Hepatocyte (in vitro differentiated cells): Measurements from ENCODE around the gene MRPL46. TPM values are rescaled to one million over a fixed set of nuclear protein-coding genes. Genes with fewer than 3 reads are reported as not detected.
"Not testable (repeated sequence)": the region's sequence is repeated elsewhere in the genome, so short reads cannot be mapped to it uniquely, and the experiment has no call there.

Source experiments
- DNase-seq: peaks from one replicate; pipeline ENCODE4 v3.0.0-alpha.2; 2016; ENCODE audit warnings: low spot score
- H2AFZ ChIP-seq: fragments of 200-600 bp; sonication (generic); 2 replicates; pipeline ENCODE4 v1.6.0; 2016; ENCODE audit warnings: antibody characterized with exemption, mild to moderate bottlenecking
- H3K27ac ChIP-seq: fragments of 200-600 bp; sonication (generic); 2 replicates; pipeline ENCODE4 v1.5.1; 2016; ENCODE audit warnings: mild to moderate bottlenecking
- H3K27me3 ChIP-seq: fragments of 200-600 bp; sonication (generic); 2 replicates; pipeline ENCODE4 v1.6.1; 2016
- H3K36me3 ChIP-seq: fragments of 200-600 bp; sonication (generic); replicated peaks from 2 replicates; pipeline ENCODE4 v1.5.1; 2016; ENCODE audit warnings: low read depth; ENCODE audit not compliant: insufficient read depth
- H3K4me1 ChIP-seq: fragments of 200-600 bp; sonication (generic); 2 replicates; pipeline ENCODE4 v1.5.1; 2016; ENCODE audit warnings: mild to moderate bottlenecking, moderate library complexity; ENCODE audit not compliant: insufficient read depth
- H3K4me2 ChIP-seq: fragments of 200-600 bp; sonication (generic); 2 replicates; pipeline ENCODE4 v1.6.0; 2016
- H3K4me3 ChIP-seq: fragments of 200-600 bp; sonication (generic); 2 replicates; pipeline ENCODE4 v1.5.1; 2016; ENCODE audit warnings: mild to moderate bottlenecking
- H3K79me2 ChIP-seq: fragments of 200-600 bp; sonication (generic); 2 replicates; pipeline ENCODE4 v1.6.0; 2017; ENCODE audit warnings: mild to moderate bottlenecking
- H3K9me2 ChIP-seq: fragments of 200-600 bp; sonication (generic); replicated peaks from 2 replicates; pipeline ENCODE4 v1.6.0; 2017; ENCODE audit warnings: mild to moderate bottlenecking; ENCODE audit not compliant: insufficient read depth
- H3K9me3 ChIP-seq: fragments of 200-600 bp; sonication (generic); 2 replicates; pipeline ENCODE4 v1.5.1; 2016; ENCODE audit warnings: low read depth, mild to moderate bottlenecking
- H4K20me1 ChIP-seq: fragments of 200-600 bp; sonication (generic); 2 replicates; pipeline ENCODE4 v1.6.0; 2016; ENCODE audit warnings: mild to moderate bottlenecking; ENCODE audit not compliant: insufficient read depth, poor library complexity, severe bottlenecking
- CTCF ChIP-seq: fragments of 200-600 bp; sonication (generic); IDR thresholded peaks from 2 replicates; pipeline ENCODE4 v1.5.1; 2016; ENCODE audit warnings: antibody characterized with exemption, mild to moderate bottlenecking; ENCODE audit not compliant: poor library complexity
- EZH2 ChIP-seq: fragments of 200-600 bp; sonication (generic); IDR thresholded peaks from 2 replicates; pipeline ENCODE4 v1.6.1; 2016; ENCODE audit warnings: antibody characterized with exemption, mild to moderate bottlenecking, borderline replicate concordance
- EZH2phosphoT487 ChIP-seq: fragments of 200-600 bp; sonication (generic); IDR thresholded peaks from one replicate; pipeline ENCODE4 v1.6.1; 2018; ENCODE audit warnings: antibody characterized with exemption, mild to moderate bottlenecking, low read depth, moderate library complexity; ENCODE audit not compliant: unreplicated experiment, severe bottlenecking
- WGBS: methylation state at CpG from one replicate; pipeline ENCODE4 v1.1.6; 2016; ENCODE audit warnings: low lambda C conversion rate; ENCODE audit errors: missing lambda C conversion rate; 5-methylcytosine and 5-hydroxymethylcytosine counted together
- polyA plus RNA-seq: library from polyadenylated mRNA; unstranded; fragments of >200 nt; fragmentation: Nextera tagmentation; extraction: Ambion mirVana; gene quantifications from 2 replicates; pipeline ENCODE4 v1.2.1, GENCODE V29; 2016
- total RNA-seq: library from RNA; depleted of rRNA; stranded (reverse); fragments of >200 nt; gene quantifications from 2 replicates; pipeline ENCODE4 v1.2.3, GENCODE V29; 2014

MRPL46 gene
- total and polyA plus RNA-seq, 2 experiments from 2014 or later, result 29.0 to 40.9 TPM

DNA sequence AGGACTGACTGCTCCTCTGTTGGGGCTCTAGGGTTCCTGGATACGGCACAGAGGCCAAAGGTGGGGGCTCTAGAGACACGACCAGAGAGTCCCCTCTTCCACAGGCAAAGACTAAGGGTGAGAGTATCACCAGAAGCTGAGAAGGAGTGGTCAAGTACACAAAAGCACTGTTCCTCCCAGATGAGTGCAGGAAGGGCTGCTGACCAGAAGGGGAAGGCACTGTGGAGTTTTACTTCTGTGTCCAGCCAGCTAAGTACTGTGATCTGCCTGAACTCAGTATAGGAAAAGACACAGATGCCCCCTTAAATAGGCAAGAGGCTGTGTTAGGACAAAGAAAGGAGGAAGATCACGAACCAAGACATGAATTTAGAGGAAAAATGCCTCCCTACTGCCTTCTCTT is 12.0 kb upstream of the MRPL46 start:
- no peak overlapping the region for H3K4me2 ChIP-seq
- H2AFZ ChIP-seq, result no peak overlapping the region

GRCh38 chr15:88477904-88478303 is 10.7 kb upstream of the MRPL46 start:
- Histone ChIP-seq H3K9me3 (no peaks in the 10 kb centered on the region), H2AFZ (no peak overlapping the region), H4K20me1 (no peaks in the 10 kb centered on the region), H3K9me2 (no peaks in the 10 kb centered on the region), H3K36me3 (no peaks in the 10 kb centered on the region), H3K27ac (no peak overlapping the region), H3K4me1 (no peaks in the 10 kb centered on the region), H3K4me2 (no peak overlapping the region), H3K27me3 (no peaks in the 10 kb centered on the region), H3K4me3 (no peak overlapping the region), H3K79me2 (no peaks in the 10 kb centered on the region)
- no peak for TF ChIP-seq EZH2phosphoT487
- TF ChIP-seq CTCF, result no peak
- no peak for TF ChIP-seq EZH2
- no peak for DNase-seq
- WGBS, result 96% methylated on average over 5 of the region's 5 CpGs

More for the DNA sequence above, 12.0 kb upstream of the MRPL46 start:
- no peak overlapping the region for H3K27ac ChIP-seq
- H3K79me2 ChIP-seq, result no peaks in the 10 kb centered on the region
- H3K9me2 ChIP-seq, result no peaks in the 10 kb centered on the region
- H3K36me3 ChIP-seq, result no peaks in the 10 kb centered on the region
- no peaks in the 10 kb centered on the region for H3K27me3 ChIP-seq
- no peaks in the 10 kb centered on the region for H3K4me1 ChIP-seq
- WGBS, result 72% methylated on average over 3 of the region's 3 CpGs
- TF ChIP-seq EZH2phosphoT487 (no peak), CTCF (no peak), EZH2 (no peak)
- H3K4me3 ChIP-seq, result no peak overlapping the region
- no peaks in the 10 kb centered on the region for H4K20me1 ChIP-seq
- H3K9me3 ChIP-seq, result no peaks in the 10 kb centered on the region
- no peak for DNase-seq

- H3K4me1 ChIP-seq, result no peaks in the 10 kb centered on the region
- H3K36me3 ChIP-seq, result no peaks in the 10 kb centered on the region
- no peaks in the 10 kb centered on the region for H3K79me2 ChIP-seq
- no peaks in the 10 kb centered on the region for H3K9me3 ChIP-seq
- no peaks in the 10 kb centered on the region for H3K27me3 ChIP-seq
- DNase-seq, result no peak
- H2AFZ ChIP-seq, result no peak overlapping the region
- no peaks in the 10 kb centered on the region for H4K20me1 ChIP-seq
- 90% methylated on average over 7 of the region's 7 CpGs for WGBS
- no peak overlapping the region for H3K4me3 ChIP-seq
- TF ChIP-seq EZH2, result no peak
- no peak for TF ChIP-seq CTCF
- no peak for TF ChIP-seq EZH2phosphoT487
- H3K9me2 ChIP-seq, result no peaks in the 10 kb centered on the region
- H3K4me2 ChIP-seq, result no peak overlapping the region
- no peak overlapping the region for H3K27ac ChIP-seq
These were observed 9.9 kb upstream of the MRPL46 start for GRCh38 chr15:88477126-88477525.

- Histone ChIP-seq H3K27me3 (no peaks in the 10 kb centered on the region), H3K27ac (no peak overlapping the region), H3K4me2 (no peak overlapping the region), H3K79me2 (no peaks in the 10 kb centered on the region), H3K4me3 (no peak overlapping the region), H3K9me2 (no peaks in the 10 kb centered on the region), H3K4me1 (no peaks in the 10 kb centered on the region), H4K20me1 (no peaks in the 10 kb centered on the region), H3K9me3 (no peaks in the 10 kb centered on the region), H2AFZ (no peak overlapping the region), H3K36me3 (no peaks in the 10 kb centered on the region)
- TF ChIP-seq EZH2phosphoT487 (no peak), CTCF (peak; percentile 66), EZH2 (no peak)
- DNase-seq, result peak; percentile 72
- WGBS, result 66% methylated on average over 8 of the region's 8 CpGs
These were observed 9.5 kb upstream of the MRPL46 start for GRCh38 chr15:88476635-88477060.

DNA sequence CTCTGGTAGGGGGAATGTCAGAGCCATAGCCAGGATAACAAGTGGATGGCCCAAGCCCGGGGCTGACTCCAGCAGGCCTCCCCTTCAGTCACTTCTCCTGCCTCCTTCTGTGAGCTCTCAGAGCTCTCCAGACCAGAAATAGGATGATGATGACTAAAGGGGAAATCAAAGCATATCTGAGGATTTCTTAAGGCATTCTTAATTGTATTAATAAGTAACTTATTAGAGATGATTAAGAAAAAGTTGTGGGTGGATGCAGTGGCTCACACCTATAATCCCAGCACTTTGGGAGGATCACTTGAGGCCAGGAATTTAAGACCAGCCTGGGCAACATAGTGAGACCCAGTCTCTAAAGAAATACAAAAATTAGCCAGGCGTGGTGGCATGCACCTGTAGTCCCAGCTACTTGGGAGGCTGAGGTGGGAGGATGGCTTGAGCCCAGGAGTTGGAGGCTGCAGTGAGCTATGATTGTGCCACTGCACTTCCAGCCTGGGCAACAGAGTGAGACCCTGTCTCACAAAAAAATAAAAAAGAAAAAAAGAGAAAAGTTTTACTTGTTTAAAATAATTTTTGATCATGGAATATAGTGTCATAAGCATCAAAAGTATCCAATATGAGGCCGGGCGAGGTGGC is 6.6 kb upstream of the MRPL46 start:
- not testable (repeated sequence) for H3K27me3 ChIP-seq, H4K20me1 ChIP-seq, H3K4me3 ChIP-seq, H3K9me2 ChIP-seq, H3K4me2 ChIP-seq, H3K9me3 ChIP-seq, DNase-seq, H3K79me2 ChIP-seq, H3K27ac ChIP-seq, H2AFZ ChIP-seq, H3K4me1 ChIP-seq, H3K36me3 ChIP-seq
- 95% methylated on average over 4 of the region's 4 CpGs for WGBS
